HFF-Myc (cell line): ENCODE measurements around the gene SMG7.
"Not testable (repeated sequence)": the region's sequence is repeated elsewhere in the genome, so short reads cannot be mapped to it uniquely, and the experiment has no call there.

ENCODE experiments used
- DNase-seq: peaks from one replicate; pipeline ENCODE4 v3.0.0-alpha.2; 2011; ENCODE audit warnings: low read depth; ENCODE audit errors: extremely low read depth
- H3K4me3 ChIP-seq: replicated peaks from 2 replicates; pipeline ENCODE4 v1.5.1; 2011; ENCODE audit warnings: low read depth, mild to moderate bottlenecking, control low read depth, low read length
- TF ChIP-seq, protein P1 (sequence below): IDR thresholded peaks from 2 replicates; pipeline ENCODE4 v1.5.1; 2012; ENCODE audit warnings: mild to moderate bottlenecking, low read depth, low read length, control low read depth; ENCODE audit errors: missing control alignments

SMG7 gene, protein sequence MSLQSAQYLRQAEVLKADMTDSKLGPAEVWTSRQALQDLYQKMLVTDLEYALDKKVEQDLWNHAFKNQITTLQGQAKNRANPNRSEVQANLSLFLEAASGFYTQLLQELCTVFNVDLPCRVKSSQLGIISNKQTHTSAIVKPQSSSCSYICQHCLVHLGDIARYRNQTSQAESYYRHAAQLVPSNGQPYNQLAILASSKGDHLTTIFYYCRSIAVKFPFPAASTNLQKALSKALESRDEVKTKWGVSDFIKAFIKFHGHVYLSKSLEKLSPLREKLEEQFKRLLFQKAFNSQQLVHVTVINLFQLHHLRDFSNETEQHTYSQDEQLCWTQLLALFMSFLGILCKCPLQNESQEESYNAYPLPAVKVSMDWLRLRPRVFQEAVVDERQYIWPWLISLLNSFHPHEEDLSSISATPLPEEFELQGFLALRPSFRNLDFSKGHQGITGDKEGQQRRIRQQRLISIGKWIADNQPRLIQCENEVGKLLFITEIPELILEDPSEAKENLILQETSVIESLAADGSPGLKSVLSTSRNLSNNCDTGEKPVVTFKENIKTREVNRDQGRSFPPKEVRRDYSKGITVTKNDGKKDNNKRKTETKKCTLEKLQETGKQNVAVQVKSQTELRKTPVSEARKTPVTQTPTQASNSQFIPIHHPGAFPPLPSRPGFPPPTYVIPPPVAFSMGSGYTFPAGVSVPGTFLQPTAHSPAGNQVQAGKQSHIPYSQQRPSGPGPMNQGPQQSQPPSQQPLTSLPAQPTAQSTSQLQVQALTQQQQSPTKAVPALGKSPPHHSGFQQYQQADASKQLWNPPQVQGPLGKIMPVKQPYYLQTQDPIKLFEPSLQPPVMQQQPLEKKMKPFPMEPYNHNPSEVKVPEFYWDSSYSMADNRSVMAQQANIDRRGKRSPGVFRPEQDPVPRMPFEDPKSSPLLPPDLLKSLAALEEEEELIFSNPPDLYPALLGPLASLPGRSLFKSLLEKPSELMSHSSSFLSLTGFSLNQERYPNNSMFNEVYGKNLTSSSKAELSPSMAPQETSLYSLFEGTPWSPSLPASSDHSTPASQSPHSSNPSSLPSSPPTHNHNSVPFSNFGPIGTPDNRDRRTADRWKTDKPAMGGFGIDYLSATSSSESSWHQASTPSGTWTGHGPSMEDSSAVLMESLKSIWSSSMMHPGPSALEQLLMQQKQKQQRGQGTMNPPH

DNA sequence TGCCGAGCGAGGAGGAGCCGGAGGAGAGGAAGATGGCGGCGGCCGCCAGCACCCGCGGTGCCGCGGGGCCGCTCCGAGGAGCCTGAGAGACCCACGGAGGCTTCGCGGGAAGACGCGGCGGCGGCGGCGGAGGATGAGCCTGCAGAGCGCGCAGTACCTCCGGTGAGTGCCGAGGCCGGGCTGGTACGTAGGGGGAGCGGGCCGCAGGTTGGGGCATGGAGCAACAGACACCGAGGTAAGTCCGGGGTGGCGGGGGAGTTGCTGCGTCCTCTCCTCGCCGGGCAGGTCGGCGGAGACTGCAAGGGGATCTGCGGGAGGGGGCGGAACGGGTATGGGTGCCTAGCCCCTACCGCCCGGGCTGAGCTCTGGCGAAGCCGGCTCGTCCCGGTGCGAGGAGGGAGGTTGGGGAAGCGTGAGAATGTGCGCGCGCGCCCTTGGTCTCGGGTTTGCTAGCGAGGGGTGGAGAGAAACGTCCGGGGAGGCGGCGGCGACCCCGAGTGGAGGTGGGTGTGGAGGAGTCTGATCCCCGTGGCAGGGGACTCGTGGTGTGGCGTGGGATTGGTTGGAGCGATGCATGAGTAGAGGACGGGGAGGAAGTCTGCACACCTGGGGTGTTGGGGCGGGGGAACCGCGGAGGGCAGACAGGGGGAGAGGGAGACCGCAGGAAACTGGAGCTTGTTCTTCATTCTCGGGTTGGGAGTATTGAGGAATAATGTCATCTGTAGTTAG lies at the start of gene SMG7:
Gene SMG7, plus strand, starts transcription at position 12 of the 729 bp plus-strand sequence. Its CDS starts 122 bp downstream, at position 134.
- peak within 1 kb of the TSS; percentile 93 for H3K4me3 ChIP-seq
- TF ChIP-seq, protein P1, sequence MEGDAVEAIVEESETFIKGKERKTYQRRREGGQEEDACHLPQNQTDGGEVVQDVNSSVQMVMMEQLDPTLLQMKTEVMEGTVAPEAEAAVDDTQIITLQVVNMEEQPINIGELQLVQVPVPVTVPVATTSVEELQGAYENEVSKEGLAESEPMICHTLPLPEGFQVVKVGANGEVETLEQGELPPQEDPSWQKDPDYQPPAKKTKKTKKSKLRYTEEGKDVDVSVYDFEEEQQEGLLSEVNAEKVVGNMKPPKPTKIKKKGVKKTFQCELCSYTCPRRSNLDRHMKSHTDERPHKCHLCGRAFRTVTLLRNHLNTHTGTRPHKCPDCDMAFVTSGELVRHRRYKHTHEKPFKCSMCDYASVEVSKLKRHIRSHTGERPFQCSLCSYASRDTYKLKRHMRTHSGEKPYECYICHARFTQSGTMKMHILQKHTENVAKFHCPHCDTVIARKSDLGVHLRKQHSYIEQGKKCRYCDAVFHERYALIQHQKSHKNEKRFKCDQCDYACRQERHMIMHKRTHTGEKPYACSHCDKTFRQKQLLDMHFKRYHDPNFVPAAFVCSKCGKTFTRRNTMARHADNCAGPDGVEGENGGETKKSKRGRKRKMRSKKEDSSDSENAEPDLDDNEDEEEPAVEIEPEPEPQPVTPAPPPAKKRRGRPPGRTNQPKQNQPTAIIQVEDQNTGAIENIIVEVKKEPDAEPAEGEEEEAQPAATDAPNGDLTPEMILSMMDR: no peak
- no peak for DNase-seq

DNA sequence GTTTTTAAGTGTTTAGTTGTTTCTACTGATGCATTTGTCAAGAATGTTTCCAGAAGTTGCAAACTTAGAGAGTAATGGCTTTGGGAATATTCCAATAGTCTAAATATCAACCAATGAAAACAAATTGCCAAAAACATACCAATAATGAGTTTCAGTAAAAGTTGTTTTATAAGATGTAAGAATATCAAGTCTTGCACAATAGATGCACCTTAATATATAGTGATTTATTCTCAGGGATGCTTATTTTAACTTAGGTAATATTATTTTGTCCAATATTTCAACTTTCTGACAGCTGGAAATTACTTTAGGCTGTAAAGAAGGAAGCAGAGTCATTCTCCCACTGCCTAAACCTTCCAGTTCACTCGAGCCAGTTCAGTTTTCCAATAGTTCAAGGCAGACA lies 48.8 kb upstream of the SMG7 start:
- no peak overlapping the region for H3K4me3 ChIP-seq
- TF ChIP-seq, protein P1: no peak
- no peak for DNase-seq

DNA sequence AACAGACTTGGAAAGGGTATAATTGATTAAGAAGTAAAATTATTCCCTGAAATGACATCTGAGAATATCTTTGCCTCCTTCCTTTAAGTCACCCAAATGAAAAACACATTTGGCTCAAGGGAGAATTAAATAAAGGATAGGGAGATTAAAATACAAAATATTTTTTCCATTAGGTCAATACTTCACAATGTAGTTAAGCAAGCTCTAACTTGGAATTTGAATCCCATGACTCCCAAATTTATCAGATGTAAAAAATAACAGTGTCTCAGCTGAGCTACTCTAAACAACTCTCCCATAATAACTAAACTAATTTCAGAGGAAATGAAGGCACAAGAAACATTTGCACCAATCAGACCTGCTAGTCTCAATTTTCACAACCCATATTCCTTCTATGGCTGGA lies 47.6 kb upstream of the SMG7 start:
- TF ChIP-seq, protein P1: no peak

DNA sequence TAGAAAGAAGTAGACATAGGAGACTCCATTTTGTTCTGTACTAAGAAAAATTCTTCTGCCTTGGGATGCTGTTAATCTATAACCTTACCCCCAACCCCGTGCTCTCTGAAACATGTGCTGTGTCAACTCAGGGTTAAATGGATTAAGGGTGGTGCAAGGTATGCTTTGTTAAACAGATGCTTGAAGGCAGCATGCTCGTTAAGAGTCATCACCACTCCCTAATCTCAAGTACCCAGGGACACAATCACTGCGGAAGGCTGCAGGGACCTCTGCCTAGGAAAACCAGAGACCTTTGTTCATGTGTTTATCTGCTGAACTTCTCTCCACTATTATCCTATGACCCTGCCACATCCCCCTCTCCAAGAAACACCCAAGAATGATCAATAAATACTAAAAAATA lies 44.7 kb upstream of the SMG7 start:
- not testable (repeated sequence) for DNase-seq, H3K4me3 ChIP-seq

More for the DNA sequence above, 47.6 kb upstream of the SMG7 start:
- DNase-seq: no peak
- no peak overlapping the region for H3K4me3 ChIP-seq

DNA sequence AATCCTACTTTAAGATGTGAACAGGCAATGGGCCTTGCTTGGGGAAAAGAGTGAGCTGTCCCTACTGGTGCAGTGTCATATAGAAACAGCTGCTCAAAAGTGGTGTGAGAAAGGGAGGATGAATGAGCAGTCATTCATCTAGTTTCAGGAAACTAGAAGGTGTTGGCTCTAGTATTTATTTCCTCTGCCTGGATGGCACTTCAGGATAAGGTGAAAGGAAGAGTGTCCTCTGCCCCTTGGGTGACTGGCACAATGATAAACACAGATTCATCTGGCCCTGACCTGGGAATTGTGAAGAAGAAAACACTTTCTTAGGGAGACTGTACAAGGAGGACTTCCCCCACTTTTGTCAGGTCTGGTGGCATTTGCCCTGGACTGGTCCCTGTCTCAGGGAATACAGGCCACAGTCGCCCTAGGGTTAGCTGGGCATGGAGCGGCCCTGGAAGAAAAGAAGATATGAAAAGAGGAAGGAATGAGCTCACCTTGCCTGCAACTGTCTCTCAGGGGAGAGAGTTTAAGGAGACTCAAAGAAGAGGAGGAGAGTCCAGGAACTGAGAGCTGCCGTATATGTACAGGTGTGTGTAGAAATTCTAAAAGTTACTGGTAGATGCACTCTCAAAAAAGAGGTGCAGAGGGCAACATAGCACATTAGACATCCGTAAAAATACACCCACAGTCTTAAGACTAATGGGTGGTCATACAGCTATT lies 40.3 kb upstream of the SMG7 start:
- DNase-seq: no peak

DNA sequence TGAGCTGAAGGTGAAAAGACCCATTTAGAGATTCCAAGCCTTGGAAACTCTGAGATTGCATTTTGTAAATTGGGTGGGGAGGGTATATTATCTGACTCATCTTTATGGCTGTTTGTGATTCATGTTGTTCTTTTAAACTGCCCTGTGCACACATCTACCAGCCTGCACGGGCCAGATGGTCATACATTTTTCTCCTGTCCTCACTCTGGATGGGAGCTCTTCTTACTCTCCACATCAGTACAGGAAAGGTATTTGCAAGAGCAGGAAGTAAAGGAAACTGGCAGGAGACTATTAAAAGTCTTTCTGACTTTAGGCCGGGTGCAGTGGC lies 39.8 kb upstream of the SMG7 start:
- no peak overlapping the region for H3K4me3 ChIP-seq
- no peak for DNase-seq
- TF ChIP-seq, protein P1: no peak

More for the DNA sequence above, 40.3 kb upstream of the SMG7 start:
- H3K4me3 ChIP-seq: no peak overlapping the region
- TF ChIP-seq, protein P1: no peak
